ENCODE measurements around the gene HS6ST2. TPM values are rescaled to one million over a fixed set of nuclear protein-coding genes. Genes with fewer than 3 reads are reported as not detected.

HS6ST2 gene
- total and polyA plus RNA-seq, 4 donors, result under 0.01 to 1.4 (median 0.01) TPM; not detected in 1

GRCh38 chrX:132748268-132748667 is 210.2 kb downstream of the HS6ST2 start:
- peaks cover 0 to 6% (median 0%) of the 10 kb centered on the region in 4 donors for H3K27me3 ChIP-seq (ENCODE audit: control insufficient read depth in 4 of 4, insufficient read depth in 4 of 4, low read length in 3 of 4)
- no peak overlapping the region for H3K9ac ChIP-seq (ENCODE audit: low read depth in 1 of 2, low read length in 2 of 2)
- no peaks in the 10 kb centered on the region for H3K9me3 ChIP-seq (ENCODE audit: control insufficient read depth in 4 of 4, low read length in 3 of 4)
- no peak overlapping the region for H3K4me3 ChIP-seq (ENCODE audit: low read depth in 1 of 3, low read length in 3 of 3)
- WGBS, result 92% methylated on average over 5 of the region's 5 CpGs
- no peak for DNase-seq (ENCODE audit: low spot score)
- TF ChIP-seq SP1 (IDR thresholded peaks at IDR 0.05), result no peak
- no peak for TF ChIP-seq TAF1 (conservative IDR thresholded peaks at IDR 0.05)
- TF ChIP-seq FOXA1 (IDR thresholded peaks at IDR 0.05), result no peak
- TF ChIP-seq, protein P1, sequence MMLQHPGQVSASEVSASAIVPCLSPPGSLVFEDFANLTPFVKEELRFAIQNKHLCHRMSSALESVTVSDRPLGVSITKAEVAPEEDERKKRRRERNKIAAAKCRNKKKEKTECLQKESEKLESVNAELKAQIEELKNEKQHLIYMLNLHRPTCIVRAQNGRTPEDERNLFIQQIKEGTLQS (IDR thresholded peaks at IDR 0.05), result no peak
- TF ChIP-seq FOXA2 (IDR thresholded peaks at IDR 0.05), result no peak
- H3K4me1 ChIP-seq (ENCODE audit: control insufficient read depth in 4 of 4, insufficient read depth in 4 of 4, low read length in 3 of 4), result no peaks in the 10 kb centered on the region
- no peaks in the 10 kb centered on the region for H3K36me3 ChIP-seq (ENCODE audit: control insufficient read depth in 4 of 4, insufficient read depth in 3 of 4, low read depth in 1 of 4, low read length in 3 of 4)
- H3K27ac ChIP-seq (ENCODE audit: low read depth in 1 of 2, low read length in 2 of 2), result no peak overlapping the region

GRCh38 chrX:132745593-132745992 is 212.8 kb downstream of the HS6ST2 start:
- no peaks in the 10 kb centered on the region for H3K4me1 ChIP-seq (ENCODE audit: control insufficient read depth in 4 of 4, insufficient read depth in 4 of 4, low read length in 3 of 4)
- H3K27ac ChIP-seq (ENCODE audit: low read depth in 1 of 2, low read length in 2 of 2), result no peak overlapping the region
- DNase-seq (ENCODE audit: low spot score), result no peak
- H3K4me3 ChIP-seq (ENCODE audit: low read depth in 1 of 3, low read length in 3 of 3), result no peak overlapping the region
- no peaks in the 10 kb centered on the region for H3K36me3 ChIP-seq (ENCODE audit: control insufficient read depth in 4 of 4, insufficient read depth in 3 of 4, low read depth in 1 of 4, low read length in 3 of 4)
- TF ChIP-seq MAX (IDR thresholded peaks at IDR 0.05), result no peak
- no peak for TF ChIP-seq JUND (IDR thresholded peaks at IDR 0.05)
- no peak for TF ChIP-seq HNF4A (conservative IDR thresholded peaks at IDR 0.05)
- TF ChIP-seq RAD21 (IDR thresholded peaks at IDR 0.05), result no peak
- TF ChIP-seq SP1 (IDR thresholded peaks at IDR 0.05), result no peak
- no peak for TF ChIP-seq REST (IDR thresholded peaks at IDR 0.05)
- no peak for TF ChIP-seq GABPA (IDR thresholded peaks at IDR 0.05 in 1 of 2, conservative IDR thresholded peaks at IDR 0.05 in 1 of 2)
- TF ChIP-seq, protein P1 (IDR thresholded peaks at IDR 0.05), result no peak
- 84% methylated on average over 2 of the region's 2 CpGs for WGBS
- H3K27me3 ChIP-seq (ENCODE audit: control insufficient read depth in 4 of 4, insufficient read depth in 4 of 4, low read length in 3 of 4), result peaks cover 0 to 6% (median 0%) of the 10 kb centered on the region in 4 donors
- H3K9me3 ChIP-seq (ENCODE audit: control insufficient read depth in 4 of 4, low read length in 3 of 4), result no peaks in the 10 kb centered on the region
- H3K9ac ChIP-seq (ENCODE audit: low read depth in 1 of 2, low read length in 2 of 2), result no peak overlapping the region

DNA sequence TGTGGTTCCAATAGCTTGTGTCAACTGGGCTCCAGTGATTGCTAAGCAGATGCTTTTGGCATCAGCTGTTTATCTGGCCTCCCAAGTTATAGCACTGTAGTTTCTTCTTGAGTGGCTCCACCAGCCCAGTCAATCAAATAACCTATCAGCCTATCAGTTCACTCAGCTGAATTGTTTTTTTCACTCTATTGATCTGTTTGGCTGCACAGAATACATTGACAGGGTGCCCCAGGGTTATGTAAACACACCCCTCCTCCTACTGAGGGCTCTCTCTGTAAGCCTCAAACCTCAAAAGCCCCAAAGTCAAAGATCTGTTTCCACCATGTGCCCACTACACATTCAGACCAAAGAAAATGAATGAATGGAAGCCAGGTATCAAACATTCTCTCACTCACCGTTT is 214.0 kb downstream of the HS6ST2 start:
- WGBS, result 0% methylated on average over 1 of the region's 1 CpG
- Histone ChIP-seq H3K9ac (ENCODE audit: low read depth in 1 of 2, low read length in 2 of 2) (no peak overlapping the region), H3K27ac (ENCODE audit: low read depth in 1 of 2, low read length in 2 of 2) (no peak overlapping the region), H3K4me1 (ENCODE audit: control insufficient read depth in 4 of 4, insufficient read depth in 4 of 4, low read length in 3 of 4) (no peaks in the 10 kb centered on the region), H3K9me3 (ENCODE audit: control insufficient read depth in 4 of 4, low read length in 3 of 4) (no peaks in the 10 kb centered on the region), H3K4me3 (ENCODE audit: low read depth in 1 of 3, low read length in 3 of 3) (no peak overlapping the region), H3K36me3 (ENCODE audit: control insufficient read depth in 4 of 4, insufficient read depth in 3 of 4, low read depth in 1 of 4, low read length in 3 of 4) (no peaks in the 10 kb centered on the region), H3K27me3 (ENCODE audit: control insufficient read depth in 4 of 4, insufficient read depth in 4 of 4, low read length in 3 of 4) (peaks cover 0 to 6% (median 0%) of the 10 kb centered on the region in 4 donors)
- no peak for DNase-seq (ENCODE audit: low spot score)
- TF ChIP-seq, protein P1 (IDR thresholded peaks at IDR 0.05), result no peak
- TF ChIP-seq CTCF (IDR thresholded peaks at IDR 0.05; ENCODE audit: low read depth, low read length, missing input control) (no peak), FOXA1 (IDR thresholded peaks at IDR 0.05) (no peak), RXRA (IDR thresholded peaks at IDR 0.05) (no peak), HNF4G (IDR thresholded peaks at IDR 0.05) (no peak), TAF1 (conservative IDR thresholded peaks at IDR 0.05) (no peak), JUND (IDR thresholded peaks at IDR 0.05) (no peak), FOXA2 (IDR thresholded peaks at IDR 0.05) (no peak), RAD21 (IDR thresholded peaks at IDR 0.05) (no peak), MAX (IDR thresholded peaks at IDR 0.05) (no peak), HNF4A (conservative IDR thresholded peaks at IDR 0.05) (no peak), SP1 (IDR thresholded peaks at IDR 0.05) (no peak), NR2F2 (IDR thresholded peaks at IDR 0.05) (no peak), ZBTB33 (IDR thresholded peaks at IDR 0.05) (no peak), YY1 (IDR thresholded peaks at IDR 0.05) (no peak)
